ENCODE results near the gene TRIM71. TPM values are rescaled to one million over a fixed set of nuclear protein-coding genes. Genes with fewer than 3 reads are reported as not detected.

The TRIM71 gene
- total RNA-seq, 1 experiment from 2014 or later, result 0.17 TPM

DNA sequence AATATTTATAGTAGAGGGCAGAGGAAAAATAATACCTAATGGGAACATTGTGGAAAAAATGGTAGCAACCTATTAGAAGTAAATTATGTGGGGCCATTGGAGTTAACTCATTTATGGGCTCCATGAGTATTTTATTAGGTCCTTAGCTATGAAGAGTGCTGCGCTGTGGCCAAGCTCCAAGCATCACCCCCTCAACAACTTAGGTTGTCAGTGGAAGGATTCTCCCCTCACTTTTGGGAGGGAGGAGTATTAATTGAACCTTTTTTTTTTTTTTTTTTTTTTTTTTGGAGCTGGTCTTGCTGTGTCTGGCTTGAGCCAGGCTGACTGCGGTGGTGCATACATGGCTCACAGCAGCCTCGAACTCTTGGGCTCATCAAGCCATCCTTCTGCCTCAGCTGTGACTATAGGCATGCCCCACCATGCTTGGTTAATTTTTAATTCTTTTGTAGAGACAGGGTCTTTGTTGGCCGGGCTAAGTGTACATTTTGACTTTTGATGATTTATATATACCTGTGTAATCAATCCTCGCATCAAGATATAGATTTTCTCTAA, 45.2 kb downstream of the TRIM71 start:
- no peak for ATAC-seq
- H3K4me2 ChIP-seq (ENCODE audit: low read length), result no peak overlapping the region
- intact Hi-C loops (cut with micrococcal nuclease), result no loop called here
- H3K27me3 ChIP-seq (ENCODE audit: insufficient read depth, low read length), result no peaks in the 10 kb centered on the region
- H3K9me2 ChIP-seq (ENCODE audit: insufficient read depth), result no peaks in the 10 kb centered on the region
- H4K20me1 ChIP-seq (ENCODE audit: insufficient read depth), result no peaks in the 10 kb centered on the region
- CTCF ChIA-PET, result no interaction called here
- no peaks in the 10 kb centered on the region for H3K36me3 ChIP-seq (ENCODE audit: control insufficient read depth in 1 of 2, insufficient read depth in 2 of 2, low read length in 2 of 2)
- RAD21 ChIA-PET (ENCODE audit: low non-redundant PET in 1 of 2, low total read pairs in 2 of 2, uncharacterized antibody in 2 of 2, unreplicated experiment in 2 of 2), result no interaction called here
- H3K9me3 ChIP-seq (ENCODE audit: control insufficient read depth in 1 of 2, insufficient read depth in 1 of 2, low read depth in 1 of 2, low read length in 2 of 2), result no peaks in the 10 kb centered on the region
- TF ChIP-seq FOSL1 (IDR thresholded peaks at IDR 0.05; ENCODE audit: low read depth), result no peak
- no peak for TF ChIP-seq YY1 (IDR thresholded peaks at IDR 0.05; ENCODE audit: extremely low read depth, insufficient replicate concordance, low read depth, low read length)
- TF ChIP-seq RAD21 (IDR thresholded peaks at IDR 0.05; ENCODE audit: low read depth), result no peak
- TF ChIP-seq SRF (IDR thresholded peaks at IDR 0.05; ENCODE audit: low read depth), result no peak
- no peak overlapping the region for H2AFZ ChIP-seq (ENCODE audit: low read depth, low read length, poor library complexity, severe bottlenecking)
- no TSS peak for BruUV-seq (replicated peaks)
- no peak for DNase-seq (ENCODE audit: low read depth, low spot score)
- no peak overlapping the region for H3K4me3 ChIP-seq (replicated peaks in 1 of 2; ENCODE audit: low read depth in 1 of 2, low read length in 2 of 2)
- no peaks in the 10 kb centered on the region for H3K79me2 ChIP-seq (ENCODE audit: insufficient read depth, low read length)
- no peaks in the 10 kb centered on the region for H3K4me1 ChIP-seq (ENCODE audit: control insufficient read depth in 1 of 2, insufficient read depth in 2 of 2, low read length in 2 of 2)
- POLR2A ChIA-PET, result no interaction called here
- no peak overlapping the region for H3K27ac ChIP-seq (ENCODE audit: low read depth, low read length)
- H3K9ac ChIP-seq (ENCODE audit: low read length), result no peak overlapping the region

DNA sequence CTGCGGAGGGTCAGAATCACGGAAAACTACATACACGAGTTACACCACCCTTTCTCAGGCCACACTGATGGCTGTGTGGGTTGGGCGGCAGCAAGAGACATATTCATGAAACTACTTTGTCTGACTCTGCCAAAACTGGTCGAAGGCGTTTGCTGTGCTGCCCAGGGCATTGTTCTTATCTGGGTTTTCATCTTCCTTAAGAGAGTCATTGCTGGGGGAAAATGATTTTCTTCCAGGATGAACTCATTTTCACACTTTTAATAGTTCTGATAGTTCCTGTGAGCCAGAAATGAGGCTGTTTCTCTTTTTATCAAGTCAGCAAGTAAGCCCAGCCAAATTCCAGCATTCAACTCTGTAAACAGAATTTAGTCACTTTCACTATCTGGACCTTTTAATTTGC, 47.6 kb downstream of the TRIM71 start:
- TF ChIP-seq CBX3 (IDR thresholded peaks at IDR 0.05; ENCODE audit: low read depth), result no peak
- no peak for TF ChIP-seq SIN3A (IDR thresholded peaks at IDR 0.05; ENCODE audit: low read depth)
- no peak for TF ChIP-seq ELF1 (IDR thresholded peaks at IDR 0.05; ENCODE audit: borderline replicate concordance, low read depth)
- no peak for TF ChIP-seq JUND (IDR thresholded peaks at IDR 0.05)
- TF ChIP-seq FOSL1 (IDR thresholded peaks at IDR 0.05; ENCODE audit: low read depth), result no peak
- TF ChIP-seq RAD21 (IDR thresholded peaks at IDR 0.05; ENCODE audit: low read depth), result no peak
- no peak for TF ChIP-seq SP1 (IDR thresholded peaks at IDR 0.05; ENCODE audit: low read depth)
- TF ChIP-seq ZBTB33 (IDR thresholded peaks at IDR 0.05; ENCODE audit: extremely low read depth, insufficient replicate concordance, low read length), result no peak
- TF ChIP-seq ZNF274 (IDR thresholded peaks at IDR 0.05; ENCODE audit: low read depth, low read length), result no peak
- TF ChIP-seq EZH2phosphoT487 (IDR thresholded peaks at IDR 0.05; ENCODE audit: borderline replicate concordance), result no peak
- no peak for TF ChIP-seq TCF7L2 (IDR thresholded peaks at IDR 0.05; ENCODE audit: borderline replicate concordance, extremely low read depth, insufficient read depth, insufficient read length)
- TF ChIP-seq, protein P1, sequence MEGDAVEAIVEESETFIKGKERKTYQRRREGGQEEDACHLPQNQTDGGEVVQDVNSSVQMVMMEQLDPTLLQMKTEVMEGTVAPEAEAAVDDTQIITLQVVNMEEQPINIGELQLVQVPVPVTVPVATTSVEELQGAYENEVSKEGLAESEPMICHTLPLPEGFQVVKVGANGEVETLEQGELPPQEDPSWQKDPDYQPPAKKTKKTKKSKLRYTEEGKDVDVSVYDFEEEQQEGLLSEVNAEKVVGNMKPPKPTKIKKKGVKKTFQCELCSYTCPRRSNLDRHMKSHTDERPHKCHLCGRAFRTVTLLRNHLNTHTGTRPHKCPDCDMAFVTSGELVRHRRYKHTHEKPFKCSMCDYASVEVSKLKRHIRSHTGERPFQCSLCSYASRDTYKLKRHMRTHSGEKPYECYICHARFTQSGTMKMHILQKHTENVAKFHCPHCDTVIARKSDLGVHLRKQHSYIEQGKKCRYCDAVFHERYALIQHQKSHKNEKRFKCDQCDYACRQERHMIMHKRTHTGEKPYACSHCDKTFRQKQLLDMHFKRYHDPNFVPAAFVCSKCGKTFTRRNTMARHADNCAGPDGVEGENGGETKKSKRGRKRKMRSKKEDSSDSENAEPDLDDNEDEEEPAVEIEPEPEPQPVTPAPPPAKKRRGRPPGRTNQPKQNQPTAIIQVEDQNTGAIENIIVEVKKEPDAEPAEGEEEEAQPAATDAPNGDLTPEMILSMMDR (IDR thresholded peaks at IDR 0.05 in 2 of 3, conservative IDR thresholded peaks at IDR 0.05 in 1 of 3; ENCODE audit: borderline replicate concordance in 1 of 3, insufficient read depth in 1 of 3, low read depth in 2 of 3, low read length in 2 of 3), result no peak
- TF ChIP-seq EGR1 (IDR thresholded peaks at IDR 0.05; ENCODE audit: low read depth), result no peak
- no peak for TF ChIP-seq SRF (IDR thresholded peaks at IDR 0.05; ENCODE audit: low read depth)
- no peak for TF ChIP-seq EZH2 (IDR thresholded peaks at IDR 0.05)
- no peak for TF ChIP-seq ATF3 (IDR thresholded peaks at IDR 0.05)
- TF ChIP-seq CEBPB (IDR thresholded peaks at IDR 0.05; ENCODE audit: low read depth), result no peak
- no peaks in the 10 kb centered on the region for H3K9me3 ChIP-seq (ENCODE audit: control insufficient read depth in 1 of 2, insufficient read depth in 1 of 2, low read depth in 1 of 2, low read length in 2 of 2)
- no peak overlapping the region for H2AFZ ChIP-seq (ENCODE audit: low read depth, low read length, poor library complexity, severe bottlenecking)
- H3K4me3 ChIP-seq (replicated peaks in 1 of 2; ENCODE audit: low read depth in 1 of 2, low read length in 2 of 2), result no peak overlapping the region
- DNase-seq (ENCODE audit: low read depth, low spot score), result no peak
- BruUV-seq (replicated peaks), result no TSS peak
- H3K36me3 ChIP-seq (ENCODE audit: control insufficient read depth in 1 of 2, insufficient read depth in 2 of 2, low read length in 2 of 2), result no peaks in the 10 kb centered on the region
- ChIA-PET RAD21 (ENCODE audit: low non-redundant PET in 1 of 2, low total read pairs in 2 of 2, uncharacterized antibody in 2 of 2, unreplicated experiment in 2 of 2) (no interaction called here), POLR2A (no interaction called here), CTCF (no interaction called here)
- intact Hi-C loops (cut with micrococcal nuclease), result no loop called here
- H3K4me2 ChIP-seq (ENCODE audit: low read length), result no peak overlapping the region
- H3K27ac ChIP-seq (ENCODE audit: low read depth, low read length), result no peak overlapping the region
- no peak overlapping the region for H3K9ac ChIP-seq (ENCODE audit: low read length)
- H3K79me2 ChIP-seq (ENCODE audit: insufficient read depth, low read length), result no peaks in the 10 kb centered on the region
- no peaks in the 10 kb centered on the region for H3K4me1 ChIP-seq (ENCODE audit: control insufficient read depth in 1 of 2, insufficient read depth in 2 of 2, low read length in 2 of 2)
- ATAC-seq, result no peak
- H3K27me3 ChIP-seq (ENCODE audit: insufficient read depth, low read length), result no peaks in the 10 kb centered on the region
- no peaks in the 10 kb centered on the region for H4K20me1 ChIP-seq (ENCODE audit: insufficient read depth)
- H3K9me2 ChIP-seq (ENCODE audit: insufficient read depth), result no peaks in the 10 kb centered on the region

Measured in HCT116 (cell line).